NCI-H1694 treated with DMSO at 0.1 percent for 48 hours (cell line): ENCODE results near the gene NOP16.

Source experiments
- DNase-seq: peaks from one replicate; lab custom pipeline; 2025; lab: John Stamatoyannopoulos, UW

The NOP16 gene, protein sequence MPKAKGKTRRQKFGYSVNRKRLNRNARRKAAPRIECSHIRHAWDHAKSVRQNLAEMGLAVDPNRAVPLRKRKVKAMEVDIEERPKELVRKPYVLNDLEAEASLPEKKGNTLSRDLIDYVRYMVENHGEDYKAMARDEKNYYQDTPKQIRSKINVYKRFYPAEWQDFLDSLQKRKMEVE

DNA sequence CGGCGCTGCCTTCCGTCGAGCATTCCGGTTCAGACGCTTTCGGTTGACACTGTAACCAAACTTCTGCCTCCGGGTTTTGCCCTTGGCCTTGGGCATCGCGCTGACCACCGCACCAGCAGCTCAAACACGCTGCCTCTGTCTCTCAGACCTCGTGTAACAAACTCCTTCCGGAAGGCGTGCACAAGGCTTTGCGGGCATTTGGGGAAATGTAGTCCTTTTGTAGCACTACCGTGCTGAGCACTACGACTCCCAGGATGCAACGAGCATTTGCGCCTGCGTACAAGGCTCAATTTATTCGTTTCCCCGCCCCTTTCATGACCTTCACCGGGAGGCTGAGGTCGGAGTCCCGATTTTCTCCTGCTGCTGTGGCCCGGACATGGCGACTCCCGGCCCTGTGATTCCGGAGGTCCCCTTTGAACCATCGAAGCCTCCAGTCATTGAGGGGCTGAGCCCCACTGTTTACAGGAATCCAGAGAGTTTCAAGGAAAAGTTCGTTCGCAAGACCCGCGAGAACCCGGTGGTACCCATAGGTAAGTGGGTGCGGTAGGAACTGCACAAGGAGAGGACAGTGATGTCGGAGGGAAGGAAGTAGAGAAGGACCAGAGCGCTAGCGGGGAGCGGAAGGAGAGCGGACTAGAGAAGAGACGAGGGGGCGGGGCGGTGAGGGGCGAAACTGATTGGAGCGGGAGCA is at the start of gene NOP16, which contains the start of gene HIGD2A:
Gene NOP16, minus strand, starts transcription at position 155 of the 691 bp plus-strand sequence. Its CDS starts 59 bp downstream, at position 96.
Gene HIGD2A, plus strand, starts transcription at position 308 of the 691 bp plus-strand sequence. Its CDS starts 69 bp downstream, at position 377.
- peak; percentile 95 for DNase-seq

- DNase-seq: no peak
These were observed 48.3 kb upstream of the NOP16 start for GRCh38 chr5:176436656-176437055.

GRCh38 chr5:176432707-176433106 is 44.3 kb upstream of the NOP16 start:
- no peak for DNase-seq

- no peak for DNase-seq
These were observed 41.6 kb upstream of the NOP16 start for GRCh38 chr5:176429972-176430371.

- DNase-seq: no peak
These were observed 39.6 kb upstream of the NOP16 start for GRCh38 chr5:176427971-176428370.

- no peak for DNase-seq
These were observed 38.5 kb upstream of the NOP16 start for GRCh38 chr5:176426876-176427275.

DNA sequence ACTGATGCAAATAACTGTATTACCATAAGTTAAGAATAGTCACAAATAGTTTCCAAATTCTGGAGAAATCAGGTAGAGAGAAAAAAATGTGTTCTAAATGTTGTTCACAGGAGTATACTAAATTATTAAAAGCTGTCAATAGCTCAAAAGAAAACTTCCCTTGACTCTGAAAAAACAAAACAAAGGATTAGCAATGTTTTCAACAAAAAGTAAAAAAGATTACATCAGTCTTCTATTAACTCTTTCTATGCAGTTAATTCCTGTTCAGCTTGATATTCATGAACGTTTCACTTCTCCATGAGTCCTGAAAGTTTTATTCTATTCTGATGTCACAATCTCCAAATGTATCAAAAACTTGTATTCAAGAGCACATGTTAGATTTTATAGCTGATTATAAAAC is 37.4 kb upstream of the NOP16 start:
- no peak for DNase-seq

GRCh38 chr5:176425138-176425537 is 36.7 kb upstream of the NOP16 start:
- DNase-seq: no peak

- DNase-seq: no peak
These were observed 35.8 kb upstream of the NOP16 start for GRCh38 chr5:176424181-176424580.

DNA sequence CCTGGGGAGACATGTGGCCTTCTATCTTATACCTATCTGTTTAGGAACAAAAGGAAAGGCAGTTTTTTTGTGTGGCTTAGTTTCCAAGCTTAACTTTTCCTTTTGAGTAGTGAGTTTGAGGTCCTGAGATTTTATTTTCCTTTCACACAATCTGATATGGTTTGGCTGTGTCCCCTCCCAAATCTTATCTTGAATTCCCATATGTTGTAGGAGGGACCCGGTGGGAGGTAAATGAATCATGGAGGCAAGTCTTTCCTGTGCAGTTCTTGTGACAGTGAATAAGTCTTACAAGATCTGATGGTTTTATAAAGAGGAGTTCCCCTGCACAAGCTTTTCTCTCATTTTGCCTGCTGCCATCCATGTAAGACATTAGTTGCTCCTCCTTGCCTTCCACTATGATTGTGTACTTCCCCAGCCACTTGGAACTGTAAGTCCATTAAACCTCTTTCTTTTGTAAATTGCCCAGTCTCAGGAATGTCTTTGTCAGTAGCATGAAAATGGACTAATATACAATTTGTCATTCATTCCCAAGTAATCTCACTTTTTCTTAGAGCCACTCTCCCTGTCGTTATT is 32.7 kb upstream of the NOP16 start:
- no peak for DNase-seq

DNA sequence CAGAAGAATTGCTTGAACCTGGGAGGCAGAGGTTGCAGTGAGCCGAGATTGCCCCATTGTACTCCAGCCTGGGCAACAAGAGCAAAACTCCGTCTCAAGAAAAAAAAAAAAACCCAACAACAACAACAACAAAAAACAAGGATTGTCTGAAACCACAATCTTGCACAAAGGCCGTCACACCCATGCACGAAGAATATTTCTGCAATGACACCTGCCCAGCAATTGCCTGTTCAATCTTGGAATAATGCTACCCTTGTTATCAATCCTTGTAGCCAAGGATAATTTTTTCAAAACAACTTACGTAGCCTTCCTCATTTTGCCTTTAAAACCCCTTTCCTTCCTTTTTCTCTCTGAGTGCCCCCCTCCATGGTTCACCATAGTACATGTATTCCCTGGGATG is 31.7 kb upstream of the NOP16 start:
- DNase-seq: no peak

GRCh38 chr5:176418251-176418650 is 29.9 kb upstream of the NOP16 start:
- DNase-seq: no peak

GRCh38 chr5:176416965-176417364 is 28.6 kb upstream of the NOP16 start:
- no peak for DNase-seq

GRCh38 chr5:176415952-176416924 is 27.8 kb upstream of the NOP16 start, which contains the start of gene CLTB:
CLTB (minus strand) TSS chr5:176416539; CDS start chr5:176416363, 176 bp downstream.
- peak; percentile 48 for DNase-seq

DNA sequence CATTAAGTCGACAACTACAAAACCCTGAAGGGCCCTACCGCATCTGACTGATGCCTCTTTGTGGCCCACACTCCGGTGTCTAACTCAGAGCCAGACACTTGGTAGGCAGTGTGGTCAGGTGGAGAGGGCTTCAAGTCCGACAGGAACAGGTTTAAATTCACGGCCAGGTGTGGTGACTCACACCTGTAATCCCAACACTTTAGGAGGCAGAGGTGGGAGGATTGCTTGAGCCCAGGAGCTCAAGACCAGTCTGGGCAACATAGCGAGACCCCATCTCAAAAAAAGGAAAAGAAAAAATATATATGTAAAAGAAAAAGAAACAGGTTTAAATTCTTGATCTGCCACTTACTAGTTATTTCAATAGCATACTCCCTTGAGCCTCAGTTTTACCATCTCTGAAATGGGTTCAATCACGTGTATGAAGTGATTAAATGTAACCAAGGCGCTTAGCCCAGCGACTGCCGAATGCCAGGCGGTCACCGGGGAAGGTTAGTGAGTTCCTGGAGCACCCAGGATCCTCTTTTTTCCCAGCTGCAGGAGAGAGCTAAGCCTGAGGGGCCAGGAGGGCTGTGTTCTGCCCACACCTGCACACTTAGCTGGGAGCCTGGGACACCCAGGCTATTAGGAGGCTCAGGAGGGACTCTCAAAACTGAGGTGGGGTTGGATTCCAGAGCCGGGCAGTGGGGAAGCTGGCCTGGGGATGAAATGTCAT is 27.0 kb upstream of the NOP16 start:
- DNase-seq: no peak

DNA sequence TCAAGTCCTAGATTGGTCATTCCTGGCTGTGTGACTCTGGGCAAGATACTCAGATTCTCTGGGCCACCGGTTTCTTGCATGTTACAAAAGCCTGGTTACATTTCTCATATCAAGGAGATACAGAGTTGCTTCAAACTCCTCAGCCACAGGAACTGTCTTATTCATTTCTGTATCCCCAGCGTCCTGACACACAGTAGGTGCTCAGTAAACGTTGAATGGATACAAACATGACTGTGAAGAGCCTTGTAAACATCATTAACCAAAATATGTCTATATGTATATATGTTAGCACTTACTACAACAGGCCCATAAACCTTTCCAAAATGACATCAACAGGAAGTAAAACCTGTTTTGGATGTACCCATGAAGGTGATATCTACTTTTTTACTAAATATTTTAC is 26.3 kb upstream of the NOP16 start:
- DNase-seq: no peak

DNA sequence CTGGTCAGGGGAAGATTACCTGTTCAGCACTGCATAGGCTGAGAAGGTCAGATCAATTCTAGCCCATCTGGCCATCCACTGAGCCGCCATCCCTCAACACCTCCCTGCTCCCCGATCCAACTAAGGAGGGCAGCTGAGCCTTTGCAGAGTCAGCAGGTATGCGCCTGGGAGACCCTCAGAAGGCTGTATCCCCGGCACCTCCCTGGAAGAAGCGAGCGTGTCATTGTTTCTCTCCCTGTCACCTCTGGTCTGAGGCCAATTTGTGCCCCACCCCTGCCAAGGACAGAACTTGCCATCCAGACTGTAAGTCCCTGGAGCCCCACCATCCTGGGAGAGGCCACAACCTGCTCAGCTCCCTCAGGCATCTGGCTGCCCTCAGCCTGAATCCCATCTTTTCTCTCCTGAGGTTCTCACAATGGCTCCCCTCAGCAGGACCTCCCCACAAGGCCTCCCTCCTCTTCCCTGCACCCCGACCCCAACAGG is 25.4 kb upstream of the NOP16 start:
- DNase-seq: no peak

DNA sequence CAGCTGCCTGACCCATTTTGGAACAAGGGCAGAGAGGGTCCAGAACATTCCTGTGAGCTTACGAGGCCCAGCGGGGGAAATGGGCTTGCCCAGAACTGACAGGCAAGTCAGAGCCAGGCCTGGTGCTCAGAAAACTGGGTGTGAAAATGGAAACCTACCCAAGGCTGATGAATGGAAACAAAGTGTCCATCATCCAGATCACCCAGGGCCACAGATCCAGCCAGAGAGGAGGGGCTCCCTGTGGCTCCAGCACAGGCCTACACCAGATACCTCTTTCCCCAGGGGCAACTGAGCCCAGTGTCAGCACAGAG is 24.8 kb upstream of the NOP16 start:
- no peak for DNase-seq

- no peak for DNase-seq
These were observed 24.3 kb upstream of the NOP16 start for GRCh38 chr5:176412517-176413254.

GRCh38 chr5:176410486-176411180 is 22.2 kb upstream of the NOP16 start:
- DNase-seq: no peak
